Measurements from ENCODE around the gene TEX19. TPM values are rescaled to one million over a fixed set of nuclear protein-coding genes. Genes with fewer than 3 reads are reported as not detected.

Gene TEX19
- total and polyA plus RNA-seq, 2 of the 4 experiments (the other 2 are of a cell fraction): under 0.01 to 0.03 TPM

DNA sequence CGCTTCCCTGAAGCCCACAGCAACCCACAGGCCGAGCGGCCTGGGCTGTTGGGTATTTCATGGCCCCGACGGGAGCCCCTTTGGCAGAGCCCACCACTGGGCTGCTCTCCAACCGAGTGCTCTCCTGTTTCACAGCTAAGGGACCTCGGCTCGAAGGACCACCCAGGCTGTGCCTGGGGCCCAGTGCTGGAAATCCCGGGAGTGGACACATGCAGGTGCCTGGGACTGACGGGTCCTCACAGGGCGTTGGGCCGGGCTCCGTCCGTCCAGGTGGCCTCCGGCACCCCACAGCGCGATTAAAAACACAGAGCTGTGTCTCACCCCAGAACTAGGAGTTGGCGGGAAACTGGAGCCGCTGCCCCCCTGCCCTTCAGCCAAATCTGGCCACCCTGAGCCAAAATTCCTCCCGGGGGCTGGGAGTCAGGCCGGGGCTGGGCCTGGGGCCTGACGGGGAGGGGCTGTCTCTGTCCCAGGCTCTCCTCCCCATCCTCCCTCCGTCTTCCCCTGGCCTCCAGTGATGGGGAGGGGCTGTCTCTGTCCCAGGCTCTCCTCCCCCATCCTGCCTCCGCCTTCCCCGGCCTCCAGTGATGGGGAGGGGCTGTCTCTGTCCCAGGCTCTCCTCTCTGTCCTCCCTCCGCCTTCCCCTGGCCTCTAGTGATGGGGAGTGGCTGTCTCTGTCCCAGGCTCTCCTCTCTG is 26.7 kb downstream of the TEX19 start:
- Histone ChIP-seq H3K9me1 (ENCODE audit: insufficient read depth, low read length) (peaks cover 4% of the 10 kb centered on the region; the same call in 1 of the 2 replicates), H4K20me1 (ENCODE audit: insufficient read depth, low read length) (no peaks in the 10 kb centered on the region; the same call in 1 of the 2 replicates), H2BK20ac (ENCODE audit: low read depth, low read length) (no peak overlapping the region), H3K14ac (replicated peaks; ENCODE audit: low read depth, low read length) (no peak overlapping the region), H2AK5ac (ENCODE audit: low read depth, low read length) (no peak overlapping the region), H3K4ac (ENCODE audit: low read depth, low read length) (no peak overlapping the region), H2AFZ (replicated peaks; ENCODE audit: low read length, poor library complexity) (no peak overlapping the region), H2BK120ac (ENCODE audit: low read depth, low read length) (no peak overlapping the region), H3K4me2 (ENCODE audit: low read depth, low read length) (no peak overlapping the region), H3K23ac (ENCODE audit: low read depth, low read length) (no peak overlapping the region), H4K91ac (ENCODE audit: insufficient read depth, low read depth, low read length) (no peak overlapping the region), H3K36me3 (ENCODE audit: control insufficient read depth, insufficient read depth, low read length) (peaks cover 2% of the 10 kb centered on the region; the same call in 1 of the 2 replicates), H3K27ac (ENCODE audit: insufficient read depth, low read length) (no peak overlapping the region), H3K4me3 (ENCODE audit: insufficient read depth, low read depth, low read length) (no peak overlapping the region), H2BK15ac (ENCODE audit: low read depth, low read length) (no peak overlapping the region), H2AK9ac (replicated peaks; ENCODE audit: low read depth, low read length, poor library complexity) (no peak overlapping the region), H3K79me1 (ENCODE audit: low read depth in 1 of 2, low read length in 2 of 2) (no peaks in the 10 kb centered on the region), H4K8ac (ENCODE audit: low read depth in 2 of 2, low read length in 2 of 2) (no peak overlapping the region), H3K9ac (ENCODE audit: low read depth, low read length) (no peak overlapping the region), H3K9me3 (ENCODE audit: control insufficient read depth, insufficient read depth, low read length) (no peaks in the 10 kb centered on the region), H2BK5ac (ENCODE audit: low read depth, low read length, poor library complexity, severe bottlenecking) (no peak overlapping the region), H3K27me3 (ENCODE audit: control insufficient read depth, insufficient read depth, low read length) (peaks cover 39% of the 10 kb centered on the region), H3K18ac (ENCODE audit: low read depth, low read length) (no peak overlapping the region), H4K5ac (ENCODE audit: low read depth, low read length) (no peak overlapping the region), H3K56ac (ENCODE audit: extremely low read depth, insufficient read depth, low read length) (no peak overlapping the region), H3K4me1 (ENCODE audit: control insufficient read depth, insufficient read depth, low read length) (peaks cover 4% of the 10 kb centered on the region)
- in situ Hi-C loops (cut with MboI; ENCODE audit: low sequenced_read_pairs): no loop called here
- WGBS, 2 experiments (ENCODE audit: extremely low coverage in 2 of 2, insufficient read length in 1 of 2): 30% methylated on average over 8 of the region's 26 CpGs; no CpG with 5 or more reads in 1 of the 2 experiments
- ChIA-PET POLR2A (ENCODE audit: unreplicated experiment) (no interaction called here), CTCF (no interaction called here)
- BruUV-seq (replicated peaks): no TSS peak
- intact Hi-C loops (cut with micrococcal nuclease): no loop called here
- DNase-seq: no peak
- ATAC-seq (ENCODE audit: low read depth): no peak
- dilution Hi-C loops (cut with HindIII; ENCODE audit: low sequenced_read_pairs, unreplicated experiment): no loop called here
- TF ChIP-seq, protein P1, sequence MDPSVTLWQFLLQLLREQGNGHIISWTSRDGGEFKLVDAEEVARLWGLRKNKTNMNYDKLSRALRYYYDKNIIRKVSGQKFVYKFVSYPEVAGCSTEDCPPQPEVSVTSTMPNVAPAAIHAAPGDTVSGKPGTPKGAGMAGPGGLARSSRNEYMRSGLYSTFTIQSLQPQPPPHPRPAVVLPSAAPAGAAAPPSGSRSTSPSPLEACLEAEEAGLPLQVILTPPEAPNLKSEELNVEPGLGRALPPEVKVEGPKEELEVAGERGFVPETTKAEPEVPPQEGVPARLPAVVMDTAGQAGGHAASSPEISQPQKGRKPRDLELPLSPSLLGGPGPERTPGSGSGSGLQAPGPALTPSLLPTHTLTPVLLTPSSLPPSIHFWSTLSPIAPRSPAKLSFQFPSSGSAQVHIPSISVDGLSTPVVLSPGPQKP (IDR thresholded peaks at IDR 0.05; ENCODE audit: borderline replicate concordance, low read depth, low read length): no peak
- TF ChIP-seq POLR2A (IDR thresholded peaks at IDR 0.05; ENCODE audit: low read depth, low read length) (no peak), NFE2L2 (IDR thresholded peaks at IDR 0.05; ENCODE audit: low read depth, low read length) (no peak), SMC3 (IDR thresholded peaks at IDR 0.05; ENCODE audit: low read depth, low read length) (no peak), MAZ (IDR thresholded peaks at IDR 0.05; ENCODE audit: borderline replicate concordance, low read depth, low read length) (no peak), CEBPB (IDR thresholded peaks at IDR 0.05; ENCODE audit: low read depth, low read length) (no peak), RCOR1 (IDR thresholded peaks at IDR 0.05; ENCODE audit: insufficient replicate concordance, low read length) (no peak), RAD21 (IDR thresholded peaks at IDR 0.05; ENCODE audit: low read length) (no peak), CHD1 (IDR thresholded peaks at IDR 0.05; ENCODE audit: low read depth, low read length) (no peak), BHLHE40 (IDR thresholded peaks at IDR 0.05; ENCODE audit: low read depth, low read length) (no peak), RFX5 (IDR thresholded peaks at IDR 0.05; ENCODE audit: low read depth, low read length) (no peak), MAFK (IDR thresholded peaks at IDR 0.05; ENCODE audit: low read depth, low read length) (no peak), FOS (IDR thresholded peaks at IDR 0.05; ENCODE audit: low read depth, low read length) (no peak), MXI1 (IDR thresholded peaks at IDR 0.05; ENCODE audit: borderline replicate concordance, low read depth, low read length) (no peak)
- TF ChIP-seq, protein P2, sequence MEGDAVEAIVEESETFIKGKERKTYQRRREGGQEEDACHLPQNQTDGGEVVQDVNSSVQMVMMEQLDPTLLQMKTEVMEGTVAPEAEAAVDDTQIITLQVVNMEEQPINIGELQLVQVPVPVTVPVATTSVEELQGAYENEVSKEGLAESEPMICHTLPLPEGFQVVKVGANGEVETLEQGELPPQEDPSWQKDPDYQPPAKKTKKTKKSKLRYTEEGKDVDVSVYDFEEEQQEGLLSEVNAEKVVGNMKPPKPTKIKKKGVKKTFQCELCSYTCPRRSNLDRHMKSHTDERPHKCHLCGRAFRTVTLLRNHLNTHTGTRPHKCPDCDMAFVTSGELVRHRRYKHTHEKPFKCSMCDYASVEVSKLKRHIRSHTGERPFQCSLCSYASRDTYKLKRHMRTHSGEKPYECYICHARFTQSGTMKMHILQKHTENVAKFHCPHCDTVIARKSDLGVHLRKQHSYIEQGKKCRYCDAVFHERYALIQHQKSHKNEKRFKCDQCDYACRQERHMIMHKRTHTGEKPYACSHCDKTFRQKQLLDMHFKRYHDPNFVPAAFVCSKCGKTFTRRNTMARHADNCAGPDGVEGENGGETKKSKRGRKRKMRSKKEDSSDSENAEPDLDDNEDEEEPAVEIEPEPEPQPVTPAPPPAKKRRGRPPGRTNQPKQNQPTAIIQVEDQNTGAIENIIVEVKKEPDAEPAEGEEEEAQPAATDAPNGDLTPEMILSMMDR (conservative IDR thresholded peaks at IDR 0.05; ENCODE audit: low read depth, low read length): no peak
- TF ChIP-seq, protein P3, sequence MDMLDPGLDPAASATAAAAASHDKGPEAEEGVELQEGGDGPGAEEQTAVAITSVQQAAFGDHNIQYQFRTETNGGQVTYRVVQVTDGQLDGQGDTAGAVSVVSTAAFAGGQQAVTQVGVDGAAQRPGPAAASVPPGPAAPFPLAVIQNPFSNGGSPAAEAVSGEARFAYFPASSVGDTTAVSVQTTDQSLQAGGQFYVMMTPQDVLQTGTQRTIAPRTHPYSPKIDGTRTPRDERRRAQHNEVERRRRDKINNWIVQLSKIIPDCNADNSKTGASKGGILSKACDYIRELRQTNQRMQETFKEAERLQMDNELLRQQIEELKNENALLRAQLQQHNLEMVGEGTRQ (IDR thresholded peaks at IDR 0.05; ENCODE audit: low read depth, low read length): no peak

All from IMR-90 (cell line).